CD4-positive, alpha-beta T cell treated with Interleukin-6 for 4 hours (primary cell): ENCODE data around the gene FAM193B.

Experiments
- DNase-seq: peaks from one replicate; pipeline ENCODE4 v3.0.0-alpha.2; 2020; ENCODE audit warnings: mixed read lengths

FAM193B gene

GRCh38 chr5:177483042-177483441 is 71.3 kb downstream of the FAM193B start:
- no peak for DNase-seq

- DNase-seq: no peak
These were observed 72.0 kb downstream of the FAM193B start for GRCh38 chr5:177482359-177482795.

- DNase-seq: no peak
These were observed 74.6 kb downstream of the FAM193B start for GRCh38 chr5:177479774-177480173.

- peak; percentile 50 for DNase-seq
These were observed 75.4 kb downstream of the FAM193B start for GRCh38 chr5:177478711-177479646.

- no peak for DNase-seq
These were observed 76.5 kb downstream of the FAM193B start for GRCh38 chr5:177477701-177478477.

GRCh38 chr5:177476531-177477233 is 77.7 kb downstream of the FAM193B start:
- no peak for DNase-seq

GRCh38 chr5:177475563-177476427 is 78.6 kb downstream of the FAM193B start:
- no peak for DNase-seq

- DNase-seq: no peak
These were observed 79.4 kb downstream of the FAM193B start for GRCh38 chr5:177474846-177475562.

- DNase-seq: no peak
These were observed 80.3 kb downstream of the FAM193B start for GRCh38 chr5:177474002-177474476.

- peak; percentile 43 for DNase-seq
These were observed 80.8 kb downstream of the FAM193B start, which contains the start of gene DBN1 for GRCh38 chr5:177473443-177474001. TSS of gene DBN1 (minus strand) at chr5:177473634. CDS start at chr5:177473521, 113 bp downstream.

- DNase-seq: peak; percentile 66
These were observed 81.6 kb downstream of the FAM193B start for GRCh38 chr5:177472460-177473442.

- DNase-seq: no peak
These were observed 82.6 kb downstream of the FAM193B start for GRCh38 chr5:177471610-177472356.

GRCh38 chr5:177470759-177471536 is 83.4 kb downstream of the FAM193B start:
- DNase-seq: no peak
